ENCODE results near the gene GALC.

The GALC gene

GRCh38 chr14:87994974-87995373, 2.0 kb upstream of the GALC start:
- no peak overlapping the region for H3K4me3 ChIP-seq (ENCODE audit: control insufficient read depth, low read depth, low read length)
- no peak for TF ChIP-seq CTCF (IDR thresholded peaks at IDR 0.05; ENCODE audit: control insufficient read depth, insufficient read depth, low read depth, low read length, missing control alignments)

GRCh38 chr14:87992346-87992717, 650 bp downstream of the GALC start:
- TF ChIP-seq CTCF (IDR thresholded peaks at IDR 0.05; ENCODE audit: control insufficient read depth, insufficient read depth, low read depth, low read length, missing control alignments) = no peak
- H3K4me3 ChIP-seq (ENCODE audit: control insufficient read depth, low read depth, low read length) = peak overlapping the region; percentile 63
- no peak for DNase-seq (ENCODE audit: low read depth)

More at GRCh38 chr14:87994974-87995373, 2.0 kb upstream of the GALC start:
- no peak for DNase-seq (ENCODE audit: low read depth)

- H3K4me3 ChIP-seq (ENCODE audit: control insufficient read depth, low read depth, low read length) = no peak overlapping the region
- no peak for TF ChIP-seq CTCF (IDR thresholded peaks at IDR 0.05; ENCODE audit: control insufficient read depth, insufficient read depth, low read depth, low read length, missing control alignments)
- DNase-seq (ENCODE audit: low read depth) = no peak
Observed at GRCh38 chr14:87990682-87991081, 2.3 kb downstream of the GALC start.

- TF ChIP-seq CTCF (IDR thresholded peaks at IDR 0.05; ENCODE audit: control insufficient read depth, insufficient read depth, low read depth, low read length, missing control alignments) = no peak
- no peak for DNase-seq (ENCODE audit: low read depth)
Observed at GRCh38 chr14:87989956-87990299, 3.1 kb downstream of the GALC start.

GRCh38 chr14:87989221-87989955, 3.6 kb downstream of the GALC start:
- DNase-seq (ENCODE audit: low read depth) = no peak
- no peak for TF ChIP-seq CTCF (IDR thresholded peaks at IDR 0.05; ENCODE audit: control insufficient read depth, insufficient read depth, low read depth, low read length, missing control alignments)
- H3K4me3 ChIP-seq (ENCODE audit: control insufficient read depth, low read depth, low read length) = no peak overlapping the region

More at GRCh38 chr14:87989956-87990299, 3.1 kb downstream of the GALC start:
- no peak overlapping the region for H3K4me3 ChIP-seq (ENCODE audit: control insufficient read depth, low read depth, low read length)

GRCh38 chr14:87979689-87980088, 13.3 kb downstream of the GALC start:
- DNase-seq (ENCODE audit: low read depth) = no peak
- TF ChIP-seq CTCF (IDR thresholded peaks at IDR 0.05; ENCODE audit: control insufficient read depth, insufficient read depth, low read depth, low read length, missing control alignments) = no peak
- no peak overlapping the region for H3K4me3 ChIP-seq (ENCODE audit: control insufficient read depth, low read depth, low read length)

All from AG09309 (cell line).